HL-60 (cell line): ENCODE data around the gene ATP1B1.

ENCODE experiments used
- DNase-seq, 2 experiments: peaks; one replicate each; pipeline ENCODE4 v3.0.0-alpha.2; 2010 to 2020; ENCODE audit warnings: low read depth in 1 of 2, low spot score in 1 of 2
- H3K27ac ChIP-seq: fragments of 250-450 bp; sonication (Bioruptor Pico); replicated peaks from 2 replicates; pipeline ENCODE4 v1.5.1; 2020; ENCODE audit warnings: mild to moderate bottlenecking, moderate library complexity
- H3K27me3 ChIP-seq: fragments of 250-450 bp; sonication (Bioruptor Pico); 2 replicates; pipeline ENCODE4 v1.5.1; 2021; ENCODE audit warnings: mild to moderate bottlenecking, moderate library complexity; ENCODE audit not compliant: insufficient read depth, poor library complexity, severe bottlenecking
- H3K4me3 ChIP-seq: replicated peaks from 2 replicates; pipeline ENCODE4 v1.5.1; 2011; ENCODE audit warnings: mild to moderate bottlenecking, control low read depth, low read length; ENCODE audit not compliant: insufficient read depth
- GABPA ChIP-seq: IDR thresholded peaks from 2 replicates; pipeline ENCODE4 v1.6.1; 2012; ENCODE audit warnings: low read depth
- POLR2AphosphoS5 ChIP-seq: IDR thresholded peaks from 2 replicates; pipeline ENCODE4 v1.6.1; 2012; ENCODE audit warnings: low read depth
- SPI1 ChIP-seq: IDR thresholded peaks from 2 replicates; pipeline ENCODE4 v1.6.1; 2012; ENCODE audit warnings: low read depth, mild to moderate bottlenecking, borderline replicate concordance
- TF ChIP-seq, protein P1 (sequence below): IDR thresholded peaks from one replicate; pipeline ENCODE4 v1.5.1; 2011; ENCODE audit warnings: low read length, control low read depth, inconsistent platforms; ENCODE audit not compliant: insufficient read depth
- TF ChIP-seq, protein P2 (sequence below): IDR thresholded peaks from 2 replicates; pipeline ENCODE4 v1.6.1; 2012; ENCODE audit warnings: low read depth; ENCODE audit not compliant: insufficient replicate concordance

The ATP1B1 gene

DNA sequence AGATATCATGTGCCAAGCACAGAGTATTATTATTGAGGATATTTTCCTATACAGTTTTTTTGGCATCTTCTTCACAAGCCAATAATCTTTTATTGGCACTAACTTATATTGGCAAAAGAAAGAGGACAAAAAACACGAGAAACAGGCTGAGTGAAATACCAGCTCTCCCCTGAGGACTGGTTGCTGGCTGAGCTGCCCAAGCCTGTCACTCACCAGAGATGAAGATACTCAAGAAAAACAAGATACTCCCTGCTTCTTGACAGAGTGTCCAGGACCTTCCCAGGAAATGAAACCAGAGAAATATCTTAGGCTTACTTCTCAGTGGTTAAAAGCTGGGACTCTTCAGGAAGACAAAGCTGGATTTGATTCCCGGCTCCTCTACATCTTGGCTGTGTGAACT is 35.9 kb upstream of the ATP1B1 start:
- H3K27me3 ChIP-seq, result no peaks in the 10 kb centered on the region
- H3K27ac ChIP-seq, result no peak overlapping the region
- TF ChIP-seq GABPA (no peak), POLR2AphosphoS5 (no peak), SPI1 (no peak)
- TF ChIP-seq, protein P1, sequence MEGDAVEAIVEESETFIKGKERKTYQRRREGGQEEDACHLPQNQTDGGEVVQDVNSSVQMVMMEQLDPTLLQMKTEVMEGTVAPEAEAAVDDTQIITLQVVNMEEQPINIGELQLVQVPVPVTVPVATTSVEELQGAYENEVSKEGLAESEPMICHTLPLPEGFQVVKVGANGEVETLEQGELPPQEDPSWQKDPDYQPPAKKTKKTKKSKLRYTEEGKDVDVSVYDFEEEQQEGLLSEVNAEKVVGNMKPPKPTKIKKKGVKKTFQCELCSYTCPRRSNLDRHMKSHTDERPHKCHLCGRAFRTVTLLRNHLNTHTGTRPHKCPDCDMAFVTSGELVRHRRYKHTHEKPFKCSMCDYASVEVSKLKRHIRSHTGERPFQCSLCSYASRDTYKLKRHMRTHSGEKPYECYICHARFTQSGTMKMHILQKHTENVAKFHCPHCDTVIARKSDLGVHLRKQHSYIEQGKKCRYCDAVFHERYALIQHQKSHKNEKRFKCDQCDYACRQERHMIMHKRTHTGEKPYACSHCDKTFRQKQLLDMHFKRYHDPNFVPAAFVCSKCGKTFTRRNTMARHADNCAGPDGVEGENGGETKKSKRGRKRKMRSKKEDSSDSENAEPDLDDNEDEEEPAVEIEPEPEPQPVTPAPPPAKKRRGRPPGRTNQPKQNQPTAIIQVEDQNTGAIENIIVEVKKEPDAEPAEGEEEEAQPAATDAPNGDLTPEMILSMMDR, result no peak
- TF ChIP-seq, protein P2, sequence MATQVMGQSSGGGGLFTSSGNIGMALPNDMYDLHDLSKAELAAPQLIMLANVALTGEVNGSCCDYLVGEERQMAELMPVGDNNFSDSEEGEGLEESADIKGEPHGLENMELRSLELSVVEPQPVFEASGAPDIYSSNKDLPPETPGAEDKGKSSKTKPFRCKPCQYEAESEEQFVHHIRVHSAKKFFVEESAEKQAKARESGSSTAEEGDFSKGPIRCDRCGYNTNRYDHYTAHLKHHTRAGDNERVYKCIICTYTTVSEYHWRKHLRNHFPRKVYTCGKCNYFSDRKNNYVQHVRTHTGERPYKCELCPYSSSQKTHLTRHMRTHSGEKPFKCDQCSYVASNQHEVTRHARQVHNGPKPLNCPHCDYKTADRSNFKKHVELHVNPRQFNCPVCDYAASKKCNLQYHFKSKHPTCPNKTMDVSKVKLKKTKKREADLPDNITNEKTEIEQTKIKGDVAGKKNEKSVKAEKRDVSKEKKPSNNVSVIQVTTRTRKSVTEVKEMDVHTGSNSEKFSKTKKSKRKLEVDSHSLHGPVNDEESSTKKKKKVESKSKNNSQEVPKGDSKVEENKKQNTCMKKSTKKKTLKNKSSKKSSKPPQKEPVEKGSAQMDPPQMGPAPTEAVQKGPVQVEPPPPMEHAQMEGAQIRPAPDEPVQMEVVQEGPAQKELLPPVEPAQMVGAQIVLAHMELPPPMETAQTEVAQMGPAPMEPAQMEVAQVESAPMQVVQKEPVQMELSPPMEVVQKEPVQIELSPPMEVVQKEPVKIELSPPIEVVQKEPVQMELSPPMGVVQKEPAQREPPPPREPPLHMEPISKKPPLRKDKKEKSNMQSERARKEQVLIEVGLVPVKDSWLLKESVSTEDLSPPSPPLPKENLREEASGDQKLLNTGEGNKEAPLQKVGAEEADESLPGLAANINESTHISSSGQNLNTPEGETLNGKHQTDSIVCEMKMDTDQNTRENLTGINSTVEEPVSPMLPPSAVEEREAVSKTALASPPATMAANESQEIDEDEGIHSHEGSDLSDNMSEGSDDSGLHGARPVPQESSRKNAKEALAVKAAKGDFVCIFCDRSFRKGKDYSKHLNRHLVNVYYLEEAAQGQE, result no peak
- DNase-seq, result no peak
- H3K4me3 ChIP-seq, result no peak overlapping the region

DNA sequence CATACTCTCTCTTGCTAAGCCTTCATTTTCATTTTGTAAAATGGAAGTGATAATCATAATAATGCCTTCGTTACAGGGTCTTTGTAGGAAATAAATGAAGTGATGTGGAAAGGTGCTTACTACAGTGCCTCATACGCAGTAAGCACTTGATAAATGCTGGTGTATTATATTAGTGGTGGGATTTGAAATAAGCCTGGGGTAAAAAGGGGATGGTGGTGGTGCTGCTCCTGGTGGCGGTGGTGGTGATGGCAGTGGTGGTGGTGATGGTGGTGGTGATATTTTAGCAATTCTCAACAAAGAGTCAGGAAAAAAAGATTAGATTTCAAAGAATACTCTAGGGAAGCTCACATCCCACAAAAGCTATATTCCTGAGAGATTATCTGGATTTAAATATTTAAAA is 35.5 kb upstream of the ATP1B1 start:
- no peak for DNase-seq
- Histone ChIP-seq H3K27me3 (no peaks in the 10 kb centered on the region), H3K4me3 (no peak overlapping the region), H3K27ac (no peak overlapping the region)
- TF ChIP-seq, protein P1, result no peak
- no peak for TF ChIP-seq POLR2AphosphoS5
- TF ChIP-seq SPI1, result no peak
- no peak for TF ChIP-seq GABPA
- TF ChIP-seq, protein P2, result no peak

DNA sequence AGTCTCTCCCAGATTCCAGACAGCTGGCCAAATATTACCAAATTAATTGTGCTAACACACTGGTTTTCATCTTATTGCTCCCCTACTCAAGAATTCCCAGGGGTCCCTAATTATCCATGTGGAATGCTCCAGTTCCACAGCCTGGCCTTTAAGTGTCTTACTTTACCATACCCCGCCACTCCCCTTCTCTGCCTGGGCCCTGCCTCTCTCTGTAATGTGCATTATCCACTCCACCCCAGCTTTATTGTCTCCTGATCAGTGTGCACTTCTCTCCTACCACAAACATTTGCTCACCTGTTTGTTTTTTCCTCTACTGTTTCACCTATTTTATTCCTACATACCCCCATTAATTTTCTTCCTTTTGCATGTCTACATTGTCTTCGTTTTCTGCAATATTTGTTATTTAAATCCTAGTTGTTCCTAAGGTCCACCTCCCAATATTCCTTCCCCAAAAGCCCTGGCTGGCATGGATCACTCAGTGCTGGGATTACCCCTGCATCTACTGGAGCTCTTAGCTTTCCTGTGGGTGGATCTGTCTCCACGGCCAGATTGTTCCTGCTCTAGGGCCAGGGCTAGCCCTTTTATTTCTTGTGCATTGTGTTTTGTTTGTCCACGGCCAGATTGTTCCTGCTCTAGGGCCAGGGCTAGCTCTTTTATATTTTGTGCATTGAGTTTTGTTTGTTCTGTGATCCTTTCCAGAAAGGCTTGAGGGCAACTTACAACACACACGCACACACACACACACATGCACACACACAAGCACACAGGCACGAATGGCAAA is 33.4 kb upstream of the ATP1B1 start:
- Histone ChIP-seq H3K4me3 (no peak overlapping the region), H3K27ac (no peak overlapping the region), H3K27me3 (no peaks in the 10 kb centered on the region)
- no peak for DNase-seq
- TF ChIP-seq, protein P1, result no peak
- TF ChIP-seq, protein P2, result no peak
- TF ChIP-seq GABPA (no peak), POLR2AphosphoS5 (no peak), SPI1 (no peak)
